HG02970 (cell line): ENCODE measurements around the gene RYR1.
"Not testable (repeated sequence)": the region's sequence is repeated elsewhere in the genome, so short reads cannot be mapped to it uniquely, and the experiment has no call there.

Experiments used
- ATAC-seq: cut with Tn5 transposase; IDR thresholded peaks from one replicate; pipeline ENCODE4 v1.9.1; 2021; ENCODE audit warnings: mild to moderate bottlenecking, moderate library complexity, moderate number of reproducible peaks; ENCODE audit not compliant: unreplicated experiment, low FRiP score

The RYR1 gene

GRCh38 chr19:38453596-38453995 is 20.1 kb downstream of the RYR1 start:
- ATAC-seq, result no peak

GRCh38 chr19:38455031-38455430 is 21.5 kb downstream of the RYR1 start:
- no peak for ATAC-seq

GRCh38 chr19:38457202-38457601 is 23.7 kb downstream of the RYR1 start:
- no peak for ATAC-seq

- no peak for ATAC-seq
Observed at GRCh38 chr19:38457690-38458405, 24.4 kb downstream of the RYR1 start.

GRCh38 chr19:38458991-38459390 is 25.5 kb downstream of the RYR1 start:
- ATAC-seq, result no peak

GRCh38 chr19:38463365-38463764 is 29.9 kb downstream of the RYR1 start:
- no peak for ATAC-seq

GRCh38 chr19:38464421-38465082 is 31.1 kb downstream of the RYR1 start:
- no peak for ATAC-seq

GRCh38 chr19:38466050-38466449 is 32.6 kb downstream of the RYR1 start:
- no peak for ATAC-seq

- ATAC-seq, result no peak
Observed at GRCh38 chr19:38467541-38468525, 34.3 kb downstream of the RYR1 start.

- ATAC-seq, result no peak
Observed at GRCh38 chr19:38469151-38469550, 35.7 kb downstream of the RYR1 start.

- no peak for ATAC-seq
Observed at GRCh38 chr19:38470788-38471480, 37.4 kb downstream of the RYR1 start.

- not testable (repeated sequence) for ATAC-seq
Observed at GRCh38 chr19:38472725-38473124, 39.2 kb downstream of the RYR1 start.

- no peak for ATAC-seq
Observed at GRCh38 chr19:38473201-38473600, 39.7 kb downstream of the RYR1 start.

- no peak for ATAC-seq
Observed at GRCh38 chr19:38475176-38475575, 41.7 kb downstream of the RYR1 start.

- ATAC-seq, result no peak
Observed at GRCh38 chr19:38478273-38478971, 44.9 kb downstream of the RYR1 start.

GRCh38 chr19:38482496-38482895 is 49.0 kb downstream of the RYR1 start:
- no peak for ATAC-seq

- no peak for ATAC-seq
Observed at GRCh38 chr19:38483016-38483630, 49.6 kb downstream of the RYR1 start.

GRCh38 chr19:38484747-38485146 is 51.3 kb downstream of the RYR1 start:
- no peak for ATAC-seq

GRCh38 chr19:38485541-38486285 is 52.2 kb downstream of the RYR1 start:
- ATAC-seq, result no peak
